Fibroblast of the aortic adventitia (primary cell): ENCODE measurements around the gene SIPA1L2. TPM values are rescaled to one million over a fixed set of nuclear protein-coding genes. Genes with fewer than 3 reads are reported as not detected.

Source experiments
- DNase-seq: peaks from one replicate; pipeline ENCODE4 v3.0.0-alpha.2; 2010; ENCODE audit warnings: low read depth
- H3K4me3 ChIP-seq: 2 replicates; pipeline ENCODE4 v1.5.1; 2011; ENCODE audit warnings: low read depth, mild to moderate bottlenecking, control low read depth, low read length, moderate library complexity
- CTCF ChIP-seq: IDR thresholded peaks from 2 replicates; pipeline ENCODE4 v1.5.1; 2011; ENCODE audit warnings: mild to moderate bottlenecking, low read length, control low read depth, inconsistent platforms; ENCODE audit not compliant: insufficient read depth
- total RNA-seq: library from RNA; depleted of rRNA; stranded (reverse); fragments of >200 nt; gene quantifications from 2 replicates; pipeline ENCODE4 v1.2.3, GENCODE V29; 2012; ENCODE audit warnings: low replicate concordance

The SIPA1L2 gene
- total RNA-seq, 1 donor: 6.8 TPM

- DNase-seq: peak; percentile 35
- no peak overlapping the region for H3K4me3 ChIP-seq
- no peak for TF ChIP-seq CTCF
Observed at GRCh38 chr1:232626452-232626851, 3.5 kb downstream of the SIPA1L2 start.

DNA sequence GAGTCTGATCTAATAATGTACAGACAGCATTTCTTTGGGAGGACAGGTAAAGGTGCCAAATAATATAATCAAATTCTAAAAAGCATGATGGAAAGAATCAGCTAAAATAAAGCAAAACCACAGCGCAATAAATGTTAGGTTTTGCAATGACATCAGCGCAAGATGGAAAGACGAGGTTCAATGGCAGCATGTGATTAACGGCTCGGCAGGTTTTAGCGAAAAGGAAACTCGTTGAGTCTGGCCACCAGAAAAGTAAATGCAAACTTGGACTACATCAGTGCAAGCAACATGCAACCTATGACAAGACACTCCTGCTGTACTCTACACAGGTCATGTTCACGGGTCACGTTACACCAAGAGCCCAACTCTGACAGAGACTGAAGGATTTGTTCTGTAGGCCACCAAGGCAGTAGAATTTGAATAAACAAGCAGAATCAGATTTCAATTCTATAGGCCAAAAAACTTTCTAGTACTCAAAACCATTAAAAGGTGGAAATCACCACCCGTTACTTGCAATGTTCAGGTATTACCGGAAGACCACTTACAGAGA is 4.5 kb downstream of the SIPA1L2 start:
- H3K4me3 ChIP-seq: no peak overlapping the region
- DNase-seq: no peak
- TF ChIP-seq CTCF: no peak

GRCh38 chr1:232624546-232625281 is 5.2 kb downstream of the SIPA1L2 start:
- no peak for DNase-seq
- TF ChIP-seq CTCF: no peak
- H3K4me3 ChIP-seq: no peak overlapping the region

- TF ChIP-seq CTCF: no peak
- no peak overlapping the region for H3K4me3 ChIP-seq
- no peak for DNase-seq
Observed at GRCh38 chr1:232622981-232623380, 7.0 kb downstream of the SIPA1L2 start.

DNA sequence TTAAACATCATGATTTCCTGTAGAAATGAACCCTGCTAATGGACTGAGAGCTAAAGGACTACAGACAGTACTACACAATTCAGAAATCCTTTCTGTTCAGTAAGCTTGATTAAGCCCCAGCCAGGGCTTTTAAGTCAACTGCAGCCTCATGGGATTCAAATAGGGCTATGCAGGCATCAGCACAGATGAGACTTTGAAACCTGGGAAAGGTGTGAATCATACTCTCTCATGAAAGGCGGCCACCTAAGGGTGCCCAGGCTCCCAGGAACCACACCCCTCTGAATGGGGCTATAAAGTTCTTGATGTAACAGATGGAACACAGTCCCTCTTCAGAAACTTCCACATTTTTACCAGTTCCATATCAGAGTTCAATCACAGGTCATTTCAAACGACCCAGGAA is 7.6 kb downstream of the SIPA1L2 start:
- no peak overlapping the region for H3K4me3 ChIP-seq
- no peak for TF ChIP-seq CTCF
- DNase-seq: no peak

- no peak overlapping the region for H3K4me3 ChIP-seq
- DNase-seq: no peak
- TF ChIP-seq CTCF: no peak
Observed at GRCh38 chr1:232621050-232621449, 8.9 kb downstream of the SIPA1L2 start.

DNA sequence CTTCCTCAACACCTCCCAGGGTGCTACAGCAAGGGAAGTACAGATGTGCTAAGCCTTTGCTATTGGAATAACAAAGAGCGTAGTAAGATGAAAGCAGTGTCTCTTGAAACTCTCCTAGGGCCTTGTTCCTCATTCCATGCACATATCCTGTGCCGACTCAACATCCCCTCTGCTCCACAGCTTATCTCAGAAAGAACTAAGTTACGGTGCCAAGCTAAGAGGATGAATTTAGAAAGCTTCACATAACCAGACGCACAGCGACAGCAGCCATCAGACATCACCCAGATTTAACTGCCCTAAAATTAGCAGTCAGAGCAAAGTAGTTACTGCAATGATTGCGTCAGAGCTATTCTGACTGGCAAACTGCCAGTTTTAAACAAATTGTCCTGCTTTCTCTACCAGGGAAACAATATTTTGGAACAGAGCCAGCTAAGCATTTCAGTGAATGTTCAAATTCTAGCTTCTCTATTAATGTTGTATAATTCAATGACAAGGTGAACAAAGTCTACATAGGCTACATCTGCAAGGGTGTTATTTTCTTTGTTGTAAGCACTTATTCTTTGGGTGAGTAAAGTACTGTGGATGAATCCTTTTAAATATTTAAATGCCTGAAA is 9.5 kb downstream of the SIPA1L2 start:
- no peak for TF ChIP-seq CTCF
- peak; percentile 93 for DNase-seq
- no peak overlapping the region for H3K4me3 ChIP-seq
